ENCODE results near the gene CHCHD3. TPM values are rescaled to one million over a fixed set of nuclear protein-coding genes. Genes with fewer than 3 reads are reported as not detected.

CHCHD3 gene
- polyA plus RNA-seq, 3 donors, result 30.5 to 56.7 (median 48.8) TPM

- H2AFZ ChIP-seq (ENCODE audit: insufficient read depth, low read depth, low read length, poor library complexity, severe bottlenecking), result no peak overlapping the region
- no peaks in the 10 kb centered on the region for H3K9me3 ChIP-seq (replicated peaks in 1 of 2; ENCODE audit: control insufficient read depth in 1 of 2, insufficient read depth in 1 of 2, low read length in 2 of 2)
- no peak overlapping the region for H3K4me2 ChIP-seq (replicated peaks; ENCODE audit: extremely low read depth, low read length, poor library complexity, severe bottlenecking)
- no CpG with 5 or more reads among the region's 1 CpG for WGBS (ENCODE audit: insufficient coverage)
- intact Hi-C loops (cut with micrococcal nuclease), result no loop called here
- H3K27ac ChIP-seq (ENCODE audit: low read depth in 1 of 2, low read length in 2 of 2), result no peak overlapping the region
- Mint-ChIP-seq H3K36me3 (peaks cover 16 to 39% of the 10 kb centered on the region in 2 donors), H3K4me3 (no peak overlapping the region), H3K4me1 (peaks cover 27% of the 10 kb centered on the region), H3K27ac (no peak overlapping the region), H3K9me3 (no peaks in the 10 kb centered on the region), H3K27me3 (ENCODE audit: low read depth in 3 of 3) (peaks cover 0 to 2% (median 0%) of the 10 kb centered on the region in 3 donors)
- DNase-seq, result no peak
- H4K20me1 ChIP-seq (ENCODE audit: insufficient read depth, low read length), result no peaks in the 10 kb centered on the region
- TF ChIP-seq CTCF (IDR thresholded peaks at IDR 0.05), result no peak
- H3K4me1 ChIP-seq (ENCODE audit: control insufficient read depth in 1 of 2, insufficient read depth in 2 of 2, low read length in 2 of 2), result peaks cover 0 to 8% of the 10 kb centered on the region in 2 donors
- H3K9ac ChIP-seq (ENCODE audit: insufficient read depth, low read length, poor library complexity, severe bottlenecking), result no peak overlapping the region
- H3K79me2 ChIP-seq (ENCODE audit: insufficient read depth, low read length), result no peaks in the 10 kb centered on the region
- no peak overlapping the region for H3K4me3 ChIP-seq (replicated peaks in 1 of 3; ENCODE audit: low read depth in 2 of 3, low read length in 3 of 3)
- H3K36me3 ChIP-seq (replicated peaks in 1 of 2; ENCODE audit: control insufficient read depth in 1 of 2, insufficient read depth in 2 of 2, low read length in 2 of 2), result peaks cover 0 to 13% of the 10 kb centered on the region in 2 donors
- H3K27me3 ChIP-seq (ENCODE audit: control insufficient read depth in 2 of 2, insufficient read depth in 2 of 2, low read length in 2 of 2), result no peaks in the 10 kb centered on the region
Observed at GRCh38 chr7:132972745-132973144, 109.1 kb downstream of the CHCHD3 start.

GRCh38 chr7:132970257-132970656 lies 111.6 kb downstream of the CHCHD3 start:
- Mint-ChIP-seq H3K4me3 (no peak overlapping the region), H3K9me3 (no peaks in the 10 kb centered on the region), H3K36me3 (peaks cover 16 to 35% of the 10 kb centered on the region in 2 donors), H3K27ac (no peak overlapping the region), H3K27me3 (ENCODE audit: low read depth in 3 of 3) (peaks cover 0 to 2% (median 0%) of the 10 kb centered on the region in 3 donors), H3K4me1 (peaks cover 24% of the 10 kb centered on the region)
- Histone ChIP-seq H3K9ac (ENCODE audit: insufficient read depth, low read length, poor library complexity, severe bottlenecking) (no peak overlapping the region), H2AFZ (ENCODE audit: insufficient read depth, low read depth, low read length, poor library complexity, severe bottlenecking) (no peak overlapping the region), H3K4me1 (ENCODE audit: control insufficient read depth in 1 of 2, insufficient read depth in 2 of 2, low read length in 2 of 2) (peaks cover 0 to 8% of the 10 kb centered on the region in 2 donors), H3K27me3 (ENCODE audit: control insufficient read depth in 2 of 2, insufficient read depth in 2 of 2, low read length in 2 of 2) (no peaks in the 10 kb centered on the region), H3K4me3 (replicated peaks in 1 of 3; ENCODE audit: low read depth in 2 of 3, low read length in 3 of 3) (no peak overlapping the region), H3K9me3 (replicated peaks in 1 of 2; ENCODE audit: control insufficient read depth in 1 of 2, insufficient read depth in 1 of 2, low read length in 2 of 2) (no peaks in the 10 kb centered on the region), H3K4me2 (replicated peaks; ENCODE audit: extremely low read depth, low read length, poor library complexity, severe bottlenecking) (no peak overlapping the region), H3K36me3 (replicated peaks in 1 of 2; ENCODE audit: control insufficient read depth in 1 of 2, insufficient read depth in 2 of 2, low read length in 2 of 2) (peaks cover 0 to 13% of the 10 kb centered on the region in 2 donors), H3K27ac (ENCODE audit: low read depth in 1 of 2, low read length in 2 of 2) (no peak overlapping the region), H4K20me1 (ENCODE audit: insufficient read depth, low read length) (no peaks in the 10 kb centered on the region), H3K79me2 (ENCODE audit: insufficient read depth, low read length) (no peaks in the 10 kb centered on the region)
- no CpG with 5 or more reads among the region's 1 CpG for WGBS (ENCODE audit: insufficient coverage)
- DNase-seq, result no peak
- no peak for TF ChIP-seq CTCF (IDR thresholded peaks at IDR 0.05)
- intact Hi-C loops (cut with micrococcal nuclease), result no loop called here
